Hepatocyte (in vitro differentiated cells): Measurements from ENCODE around the gene PI16. TPM values are rescaled to one million over a fixed set of nuclear protein-coding genes. Genes with fewer than 3 reads are reported as not detected.

Source experiments
- DNase-seq: peaks from one replicate; pipeline ENCODE4 v3.0.0-alpha.2; 2016; ENCODE audit warnings: low spot score
- H2AFZ ChIP-seq: fragments of 200-600 bp; sonication (generic); 2 replicates; pipeline ENCODE4 v1.6.0; 2016; ENCODE audit warnings: antibody characterized with exemption, mild to moderate bottlenecking
- H3K27ac ChIP-seq: fragments of 200-600 bp; sonication (generic); 2 replicates; pipeline ENCODE4 v1.5.1; 2016; ENCODE audit warnings: mild to moderate bottlenecking
- H3K27me3 ChIP-seq: fragments of 200-600 bp; sonication (generic); 2 replicates; pipeline ENCODE4 v1.6.1; 2016
- H3K36me3 ChIP-seq: fragments of 200-600 bp; sonication (generic); replicated peaks from 2 replicates; pipeline ENCODE4 v1.5.1; 2016; ENCODE audit warnings: low read depth; ENCODE audit not compliant: insufficient read depth
- H3K4me1 ChIP-seq: fragments of 200-600 bp; sonication (generic); 2 replicates; pipeline ENCODE4 v1.5.1; 2016; ENCODE audit warnings: mild to moderate bottlenecking, moderate library complexity; ENCODE audit not compliant: insufficient read depth
- H3K4me2 ChIP-seq: fragments of 200-600 bp; sonication (generic); 2 replicates; pipeline ENCODE4 v1.6.0; 2016
- H3K4me3 ChIP-seq: fragments of 200-600 bp; sonication (generic); 2 replicates; pipeline ENCODE4 v1.5.1; 2016; ENCODE audit warnings: mild to moderate bottlenecking
- H3K79me2 ChIP-seq: fragments of 200-600 bp; sonication (generic); 2 replicates; pipeline ENCODE4 v1.6.0; 2017; ENCODE audit warnings: mild to moderate bottlenecking
- H3K9me2 ChIP-seq: fragments of 200-600 bp; sonication (generic); replicated peaks from 2 replicates; pipeline ENCODE4 v1.6.0; 2017; ENCODE audit warnings: mild to moderate bottlenecking; ENCODE audit not compliant: insufficient read depth
- H3K9me3 ChIP-seq: fragments of 200-600 bp; sonication (generic); 2 replicates; pipeline ENCODE4 v1.5.1; 2016; ENCODE audit warnings: low read depth, mild to moderate bottlenecking
- H4K20me1 ChIP-seq: fragments of 200-600 bp; sonication (generic); 2 replicates; pipeline ENCODE4 v1.6.0; 2016; ENCODE audit warnings: mild to moderate bottlenecking; ENCODE audit not compliant: insufficient read depth, poor library complexity, severe bottlenecking
- EZH2 ChIP-seq: fragments of 200-600 bp; sonication (generic); IDR thresholded peaks from 2 replicates; pipeline ENCODE4 v1.6.1; 2016; ENCODE audit warnings: antibody characterized with exemption, mild to moderate bottlenecking, borderline replicate concordance
- EZH2phosphoT487 ChIP-seq: fragments of 200-600 bp; sonication (generic); IDR thresholded peaks from one replicate; pipeline ENCODE4 v1.6.1; 2018; ENCODE audit warnings: antibody characterized with exemption, mild to moderate bottlenecking, low read depth, moderate library complexity; ENCODE audit not compliant: unreplicated experiment, severe bottlenecking
- WGBS: methylation state at CpG from one replicate; pipeline ENCODE4 v1.1.6; 2016; ENCODE audit warnings: low lambda C conversion rate; ENCODE audit errors: missing lambda C conversion rate; 5-methylcytosine and 5-hydroxymethylcytosine counted together
- polyA plus RNA-seq: library from polyadenylated mRNA; unstranded; fragments of >200 nt; fragmentation: Nextera tagmentation; extraction: Ambion mirVana; gene quantifications from 2 replicates; pipeline ENCODE4 v1.2.1, GENCODE V29; 2016
- total RNA-seq: library from RNA; depleted of rRNA; stranded (reverse); fragments of >200 nt; gene quantifications from 2 replicates; pipeline ENCODE4 v1.2.3, GENCODE V29; 2014
- TF ChIP-seq, protein P1 (sequence below): fragments of 200-600 bp; sonication (generic); IDR thresholded peaks from 2 replicates; pipeline ENCODE4 v1.5.1; 2016; ENCODE audit warnings: antibody characterized with exemption, mild to moderate bottlenecking; ENCODE audit not compliant: poor library complexity

Gene PI16
- total and polyA plus RNA-seq, 2 experiments from 2014 or later: not detected

DNA sequence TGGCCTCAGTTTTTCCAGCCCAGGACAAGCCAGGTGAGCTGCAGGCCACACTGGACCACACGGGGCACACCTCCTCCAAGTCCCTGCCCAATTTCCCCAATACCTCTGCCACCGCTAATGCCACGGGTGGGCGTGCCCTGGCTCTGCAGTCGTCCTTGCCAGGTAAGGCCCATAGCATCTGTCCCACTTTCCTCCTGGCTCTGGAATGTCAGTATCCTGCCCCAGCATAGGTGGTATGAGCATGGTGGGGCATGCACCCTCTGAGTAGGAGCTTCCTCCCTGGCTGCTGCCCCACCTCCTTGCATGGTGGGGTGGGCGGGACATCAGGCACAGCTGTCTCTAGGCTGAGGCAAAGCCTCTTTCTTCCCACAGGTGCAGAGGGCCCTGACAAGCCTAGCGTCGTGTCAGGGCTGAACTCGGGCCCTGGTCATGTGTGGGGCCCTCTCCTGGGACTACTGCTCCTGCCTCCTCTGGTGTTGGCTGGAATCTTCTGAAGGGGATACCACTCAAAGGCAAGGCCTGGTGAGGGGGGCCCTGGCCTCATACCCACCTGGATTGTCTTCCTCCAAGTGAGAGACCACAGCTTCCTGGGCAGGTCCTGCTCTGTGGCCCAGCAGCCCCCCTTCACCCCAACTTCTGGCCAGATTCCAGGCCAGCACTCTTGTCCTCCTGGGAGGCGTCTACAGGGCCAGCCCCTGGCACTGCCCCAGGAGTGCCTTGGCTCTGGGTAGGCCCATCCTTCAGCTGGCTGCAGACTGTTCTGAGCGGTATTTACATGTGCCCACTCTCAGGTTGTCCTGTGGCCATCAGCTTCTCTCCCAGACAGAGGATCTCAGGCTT is 9.1 kb downstream of the PI16 start:
- no peaks in the 10 kb centered on the region for H3K9me3 ChIP-seq
- H3K27me3 ChIP-seq: no peaks in the 10 kb centered on the region
- H3K79me2 ChIP-seq: no peaks in the 10 kb centered on the region
- TF ChIP-seq EZH2phosphoT487: no peak
- TF ChIP-seq, protein P1, sequence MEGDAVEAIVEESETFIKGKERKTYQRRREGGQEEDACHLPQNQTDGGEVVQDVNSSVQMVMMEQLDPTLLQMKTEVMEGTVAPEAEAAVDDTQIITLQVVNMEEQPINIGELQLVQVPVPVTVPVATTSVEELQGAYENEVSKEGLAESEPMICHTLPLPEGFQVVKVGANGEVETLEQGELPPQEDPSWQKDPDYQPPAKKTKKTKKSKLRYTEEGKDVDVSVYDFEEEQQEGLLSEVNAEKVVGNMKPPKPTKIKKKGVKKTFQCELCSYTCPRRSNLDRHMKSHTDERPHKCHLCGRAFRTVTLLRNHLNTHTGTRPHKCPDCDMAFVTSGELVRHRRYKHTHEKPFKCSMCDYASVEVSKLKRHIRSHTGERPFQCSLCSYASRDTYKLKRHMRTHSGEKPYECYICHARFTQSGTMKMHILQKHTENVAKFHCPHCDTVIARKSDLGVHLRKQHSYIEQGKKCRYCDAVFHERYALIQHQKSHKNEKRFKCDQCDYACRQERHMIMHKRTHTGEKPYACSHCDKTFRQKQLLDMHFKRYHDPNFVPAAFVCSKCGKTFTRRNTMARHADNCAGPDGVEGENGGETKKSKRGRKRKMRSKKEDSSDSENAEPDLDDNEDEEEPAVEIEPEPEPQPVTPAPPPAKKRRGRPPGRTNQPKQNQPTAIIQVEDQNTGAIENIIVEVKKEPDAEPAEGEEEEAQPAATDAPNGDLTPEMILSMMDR: no peak
- no peak for TF ChIP-seq EZH2
- H3K4me2 ChIP-seq: no peak overlapping the region
- DNase-seq: no peak
- no peak overlapping the region for H2AFZ ChIP-seq
- no peaks in the 10 kb centered on the region for H3K9me2 ChIP-seq
- no peaks in the 10 kb centered on the region for H4K20me1 ChIP-seq
- no peaks in the 10 kb centered on the region for H3K36me3 ChIP-seq
- no peak overlapping the region for H3K4me3 ChIP-seq
- no peak overlapping the region for H3K27ac ChIP-seq
- WGBS: 87% methylated on average over 11 of the region's 11 CpGs
- peaks cover 10% of the 10 kb centered on the region for H3K4me1 ChIP-seq

DNA sequence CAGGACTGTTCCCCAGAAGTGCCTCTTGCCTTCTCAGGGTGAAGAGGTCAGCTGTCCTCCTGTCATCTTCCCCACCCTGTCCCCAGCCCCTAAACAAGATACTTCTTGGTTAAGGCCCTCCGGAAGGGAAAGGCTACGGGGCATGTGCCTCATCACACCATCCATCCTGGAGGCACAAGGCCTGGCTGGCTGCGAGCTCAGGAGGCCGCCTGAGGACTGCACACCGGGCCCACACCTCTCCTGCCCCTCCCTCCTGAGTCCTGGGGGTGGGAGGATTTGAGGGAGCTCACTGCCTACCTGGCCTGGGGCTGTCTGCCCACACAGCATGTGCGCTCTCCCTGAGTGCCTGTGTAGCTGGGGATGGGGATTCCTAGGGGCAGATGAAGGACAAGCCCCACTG is 9.8 kb downstream of the PI16 start:
- Histone ChIP-seq H3K27ac (no peak overlapping the region), H2AFZ (no peak overlapping the region)

DNA sequence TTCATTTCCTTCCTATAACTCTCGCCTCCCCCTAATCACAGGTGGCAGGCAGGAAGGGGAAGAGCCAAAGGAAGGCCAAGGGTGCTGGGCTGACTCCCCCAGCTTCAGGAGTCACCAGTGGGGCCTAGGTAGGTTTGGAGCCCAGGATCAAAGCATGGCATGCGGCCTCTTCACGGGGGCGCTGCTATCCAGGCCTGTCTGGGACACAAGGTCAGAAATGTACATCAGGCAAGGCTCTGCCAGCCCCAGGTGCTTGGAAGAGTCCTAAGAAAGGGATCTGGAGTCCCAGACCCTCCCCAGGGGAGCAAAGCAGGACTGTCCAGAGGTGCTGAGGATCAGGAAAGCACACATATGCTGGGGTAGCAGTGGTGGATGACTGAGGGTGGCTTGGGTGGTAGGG is 10.4 kb downstream of the PI16 start:
- Histone ChIP-seq H3K27me3 (no peaks in the 10 kb centered on the region), H3K4me2 (no peak overlapping the region), H2AFZ (no peak overlapping the region), H3K27ac (no peak overlapping the region), H3K4me3 (no peak overlapping the region), H3K36me3 (no peaks in the 10 kb centered on the region), H3K9me3 (no peaks in the 10 kb centered on the region), H3K9me2 (no peaks in the 10 kb centered on the region), H3K79me2 (no peaks in the 10 kb centered on the region), H3K4me1 (peaks cover 8% of the 10 kb centered on the region), H4K20me1 (no peaks in the 10 kb centered on the region)
- TF ChIP-seq EZH2phosphoT487: no peak
- no peak for TF ChIP-seq EZH2
- TF ChIP-seq, protein P1: no peak
- 83% methylated on average over 4 of the region's 4 CpGs for WGBS
- DNase-seq: no peak

More for the DNA sequence above, 9.8 kb downstream of the PI16 start:
- Histone ChIP-seq H3K9me2 (no peaks in the 10 kb centered on the region), H3K4me2 (no peak overlapping the region), H3K27me3 (no peaks in the 10 kb centered on the region), H3K4me1 (peaks cover 10% of the 10 kb centered on the region), H4K20me1 (no peaks in the 10 kb centered on the region), H3K9me3 (no peaks in the 10 kb centered on the region), H3K79me2 (no peaks in the 10 kb centered on the region), H3K36me3 (no peaks in the 10 kb centered on the region), H3K4me3 (no peak overlapping the region)
- 79% methylated on average over 6 of the region's 6 CpGs for WGBS
- DNase-seq: no peak
- TF ChIP-seq EZH2 (no peak), EZH2phosphoT487 (no peak)
- TF ChIP-seq, protein P1: no peak
